HUES6 (cell line): ENCODE measurements around the gene CCSER2.

Experiments used
- H3K27ac ChIP-seq: 2 replicates; pipeline ENCODE4 v1.7.0; 2013; ENCODE audit warnings: low read depth, mild to moderate bottlenecking, low read length, inconsistent platforms
- H3K27me3 ChIP-seq: 2 replicates; pipeline ENCODE4 v1.6.1; 2013; ENCODE audit warnings: low read length; ENCODE audit not compliant: control insufficient read depth, insufficient read depth
- H3K36me3 ChIP-seq: 2 replicates; pipeline ENCODE4 v1.6.1; 2013; ENCODE audit warnings: low read length; ENCODE audit not compliant: control insufficient read depth, insufficient read depth
- H3K4me1 ChIP-seq: 2 replicates; pipeline ENCODE4 v1.6.1; 2013; ENCODE audit warnings: low read length; ENCODE audit not compliant: control insufficient read depth, insufficient read depth
- H3K4me3 ChIP-seq: 2 replicates; pipeline ENCODE4 v1.5.1; 2013; ENCODE audit warnings: low read depth, low read length
- H3K9ac ChIP-seq: one replicate; pipeline ENCODE4 v1.6.1; 2013; ENCODE audit warnings: mild to moderate bottlenecking, low read length
- H3K9me3 ChIP-seq: 2 replicates; pipeline ENCODE4 v1.6.1; 2013; ENCODE audit warnings: low read depth, low read length; ENCODE audit not compliant: control insufficient read depth, insufficient read depth

CCSER2 gene

DNA sequence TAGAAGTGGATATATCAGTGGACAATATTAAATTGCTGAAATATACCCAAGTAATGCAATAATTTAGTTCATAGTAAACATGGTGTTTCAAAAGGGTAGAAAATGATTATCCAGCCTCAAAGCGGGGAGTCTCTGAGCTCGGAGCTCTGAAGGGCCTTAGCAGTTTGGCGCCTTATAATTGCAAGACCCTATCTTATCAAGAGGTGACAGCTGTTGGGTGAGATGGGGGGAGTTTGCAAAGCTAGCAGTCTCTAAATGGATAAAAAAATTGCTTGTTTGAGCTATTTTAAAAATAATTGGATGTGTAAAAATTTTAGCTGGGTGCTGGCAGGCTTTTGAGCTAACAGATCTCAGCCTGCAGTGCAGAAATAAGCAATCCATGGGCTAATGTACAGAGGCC, 219.2 kb downstream of the CCSER2 start:
- Histone ChIP-seq H3K36me3 (no peaks in the 10 kb centered on the region), H3K9me3 (no peaks in the 10 kb centered on the region), H3K4me3 (no peak overlapping the region), H3K27me3 (no peaks in the 10 kb centered on the region), H3K27ac (no peak overlapping the region), H3K9ac (no peak overlapping the region), H3K4me1 (peaks cover 10% of the 10 kb centered on the region; the same call in 1 of the 2 replicates)

GRCh38 chr10:84548869-84549268, 220.5 kb downstream of the CCSER2 start:
- no peak overlapping the region for H3K4me3 ChIP-seq
- no peak overlapping the region for H3K27ac ChIP-seq
- H3K9me3 ChIP-seq, result no peaks in the 10 kb centered on the region
- H3K27me3 ChIP-seq, result no peaks in the 10 kb centered on the region
- no peaks in the 10 kb centered on the region for H3K4me1 ChIP-seq
- no peak overlapping the region for H3K9ac ChIP-seq
- H3K36me3 ChIP-seq, result no peaks in the 10 kb centered on the region

DNA sequence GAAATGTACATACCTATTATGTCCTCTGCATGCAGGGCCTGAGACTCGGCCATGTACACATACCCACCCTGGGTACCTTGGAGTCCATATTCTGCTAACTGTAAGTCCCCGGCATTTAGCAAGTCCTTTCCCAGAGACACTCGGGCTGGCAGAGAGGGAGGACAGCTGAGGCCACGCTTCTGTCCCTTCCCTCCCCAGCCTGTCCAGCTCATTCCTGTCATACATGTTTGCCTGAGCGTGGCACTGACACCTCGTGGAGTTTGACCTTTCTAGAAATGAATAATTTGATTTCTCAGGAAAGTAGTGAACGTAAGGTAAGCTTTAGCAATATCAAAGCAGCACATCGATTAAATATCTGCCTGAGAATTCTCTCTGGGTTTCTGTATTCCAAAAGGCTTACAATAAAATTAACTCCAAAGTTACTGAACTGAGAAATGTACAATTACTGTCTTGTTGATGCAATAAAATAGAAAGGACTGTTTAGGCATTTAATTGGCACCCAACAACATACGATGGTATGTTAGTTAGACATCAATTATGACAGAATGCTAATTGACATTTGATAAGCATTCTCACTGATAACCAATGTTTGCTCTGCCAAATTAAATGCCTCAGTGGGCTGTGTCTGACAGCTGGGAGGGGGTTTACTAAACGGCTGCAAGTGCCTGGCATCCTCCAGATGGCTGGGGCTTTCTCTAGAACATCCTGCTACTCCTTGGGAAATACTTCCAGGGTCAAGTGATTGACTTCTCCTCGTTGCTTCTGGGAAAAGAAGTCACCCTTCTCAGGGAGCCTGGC, 221.2 kb downstream of the CCSER2 start:
- no peaks in the 10 kb centered on the region for H3K36me3 ChIP-seq
- no peaks in the 10 kb centered on the region for H3K4me1 ChIP-seq
- H3K4me3 ChIP-seq, result no peak overlapping the region

GRCh38 chr10:84550756-84551436, 222.5 kb downstream of the CCSER2 start:
- Histone ChIP-seq H3K9ac (no peak overlapping the region), H3K4me1 (no peaks in the 10 kb centered on the region), H3K4me3 (no peak overlapping the region), H3K27me3 (no peaks in the 10 kb centered on the region), H3K36me3 (no peaks in the 10 kb centered on the region), H3K9me3 (no peaks in the 10 kb centered on the region), H3K27ac (no peak overlapping the region)

More for the DNA sequence above, 221.2 kb downstream of the CCSER2 start:
- Histone ChIP-seq H3K27me3 (no peaks in the 10 kb centered on the region), H3K27ac (no peak overlapping the region), H3K9me3 (no peaks in the 10 kb centered on the region), H3K9ac (no peak overlapping the region)

GRCh38 chr10:84551437-84552120, 223.2 kb downstream of the CCSER2 start:
- Histone ChIP-seq H3K9me3 (no peaks in the 10 kb centered on the region), H3K4me3 (no peak overlapping the region), H3K9ac (no peak overlapping the region), H3K27ac (no peak overlapping the region), H3K4me1 (no peaks in the 10 kb centered on the region), H3K27me3 (no peaks in the 10 kb centered on the region), H3K36me3 (no peaks in the 10 kb centered on the region)

GRCh38 chr10:84552478-84552877, 224.1 kb downstream of the CCSER2 start:
- Histone ChIP-seq H3K27ac (no peak overlapping the region), H3K9ac (no peak overlapping the region), H3K36me3 (no peaks in the 10 kb centered on the region), H3K27me3 (no peaks in the 10 kb centered on the region), H3K4me1 (no peaks in the 10 kb centered on the region), H3K9me3 (no peaks in the 10 kb centered on the region), H3K4me3 (no peak overlapping the region)

- Histone ChIP-seq H3K9ac (no peak overlapping the region), H3K4me1 (peaks cover 16% of the 10 kb centered on the region), H3K4me3 (no peak overlapping the region), H3K36me3 (no peaks in the 10 kb centered on the region), H3K27ac (no peak overlapping the region), H3K9me3 (0 out of 2 replicates have a peak, but pooled peaks cover 3% of the 10 kb centered on the region), H3K27me3 (no peaks in the 10 kb centered on the region)
These were observed 234.2 kb downstream of the CCSER2 start for GRCh38 chr10:84562592-84562991.

DNA sequence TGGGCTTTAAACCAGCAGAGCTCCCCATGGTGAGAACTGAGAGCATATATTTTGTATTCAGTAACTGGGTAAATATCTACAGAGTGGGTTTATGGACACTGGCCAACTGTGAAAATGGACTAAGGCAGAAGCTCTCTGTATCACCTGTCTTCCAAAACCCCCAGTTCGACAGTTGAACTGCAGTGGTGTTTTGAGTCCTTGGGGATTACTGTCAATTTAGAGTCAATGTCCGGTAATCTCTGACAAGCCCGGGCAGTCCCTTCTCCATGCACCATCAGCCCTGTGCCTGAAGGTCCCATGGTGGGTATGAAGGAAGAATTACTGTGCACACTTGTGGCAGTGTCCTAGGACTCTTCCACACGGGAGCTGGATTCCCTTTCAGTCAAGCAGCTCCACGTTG, 235.0 kb downstream of the CCSER2 start:
- Histone ChIP-seq H3K27ac (no peak overlapping the region), H3K4me3 (no peak overlapping the region), H3K4me1 (peaks cover 22% of the 10 kb centered on the region), H3K27me3 (no peaks in the 10 kb centered on the region), H3K9ac (no peak overlapping the region), H3K9me3 (0 out of 2 replicates have a peak, but pooled peaks cover 3% of the 10 kb centered on the region), H3K36me3 (no peaks in the 10 kb centered on the region)

DNA sequence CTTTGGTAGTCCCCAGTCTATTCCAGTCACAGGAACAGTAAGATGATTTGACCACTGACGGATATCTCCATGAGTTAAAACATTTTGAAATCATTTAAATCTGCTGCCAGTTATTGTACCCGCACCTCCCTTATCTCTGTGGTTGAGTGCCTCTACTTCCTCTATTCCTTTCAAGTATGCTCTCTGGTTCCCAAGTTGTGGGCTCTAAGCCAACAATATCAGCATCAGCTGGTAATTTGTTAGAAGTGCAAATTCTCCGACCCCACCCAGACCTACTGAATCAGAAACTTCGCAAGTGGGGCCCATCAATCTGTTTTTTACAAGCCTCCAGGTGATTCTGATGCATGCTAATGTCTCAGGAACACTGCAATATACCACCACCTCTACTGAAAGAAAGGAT, 235.5 kb downstream of the CCSER2 start:
- no peak overlapping the region for H3K9ac ChIP-seq
- no peak overlapping the region for H3K27ac ChIP-seq
- no peaks in the 10 kb centered on the region for H3K36me3 ChIP-seq
- 0 out of 2 replicates have a peak, but pooled peaks cover 3% of the 10 kb centered on the region for H3K9me3 ChIP-seq
- H3K27me3 ChIP-seq, result no peaks in the 10 kb centered on the region
- H3K4me3 ChIP-seq, result no peak overlapping the region
- peaks cover 26% of the 10 kb centered on the region for H3K4me1 ChIP-seq

DNA sequence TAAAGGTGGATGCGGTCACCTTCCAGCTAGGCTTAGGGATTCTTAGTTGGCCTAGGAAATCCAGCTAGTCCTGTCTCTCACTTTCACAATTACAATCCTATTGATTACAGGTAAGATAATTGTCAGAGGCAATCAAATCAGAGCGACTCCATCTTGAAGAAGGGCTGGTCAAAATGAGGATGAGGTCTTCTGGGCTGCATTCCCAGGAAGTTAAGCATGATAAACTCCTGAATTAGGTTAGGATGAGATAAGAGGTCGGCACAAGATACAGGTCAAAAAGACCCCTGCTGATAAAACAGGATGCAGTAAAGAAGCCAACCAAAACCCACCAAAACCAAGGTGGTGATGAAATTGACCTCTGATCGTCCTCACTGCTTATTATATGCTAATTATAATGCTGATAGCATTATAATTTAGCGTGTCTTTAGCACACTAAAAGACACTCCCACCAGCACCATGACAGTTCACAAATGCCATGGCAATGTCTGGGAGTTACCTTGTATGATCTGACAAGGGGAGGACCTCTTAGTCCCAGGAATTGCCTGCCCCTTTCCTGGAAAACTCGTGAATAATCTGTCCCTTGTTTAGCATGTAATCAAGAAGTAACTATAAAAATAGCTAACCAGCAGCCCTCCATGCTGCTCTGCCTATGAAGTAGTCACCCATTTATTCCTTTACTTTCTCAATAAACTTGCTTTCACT, 237.6 kb downstream of the CCSER2 start:
- Histone ChIP-seq H3K4me3 (no peak overlapping the region), H3K4me1 (peaks cover 26% of the 10 kb centered on the region), H3K36me3 (no peaks in the 10 kb centered on the region), H3K27me3 (no peaks in the 10 kb centered on the region), H3K9me3 (peaks cover 11% of the 10 kb centered on the region), H3K9ac (no peak overlapping the region), H3K27ac (peak overlapping the region; percentile 20; the same call in 1 of the 2 replicates)
